Fibroblast of pulmonary artery (primary cell): Measurements from ENCODE around the gene RFTN2.
"Not testable (repeated sequence)": the region's sequence is repeated elsewhere in the genome, so short reads cannot be mapped to it uniquely, and the experiment has no call there.

Experiments used
- DNase-seq: peaks from one replicate; pipeline ENCODE4 v3.0.0-alpha.2; 2010; ENCODE audit warnings: low read depth
- H3K4me3 ChIP-seq: replicated peaks from 2 replicates; pipeline ENCODE4 v1.5.1; 2011; ENCODE audit warnings: low read depth, mild to moderate bottlenecking, control low read depth, low read length, moderate library complexity
- TF ChIP-seq, protein P1 (sequence below): IDR thresholded peaks from 2 replicates; pipeline ENCODE4 v1.5.1; 2011; ENCODE audit warnings: mild to moderate bottlenecking, control low read depth, low read length, inconsistent platforms; ENCODE audit errors: missing control alignments

The RFTN2 gene

GRCh38 chr2:197707316-197708213, 32.2 kb upstream of the RFTN2 start:
- peak overlapping the region; percentile 90 for H3K4me3 ChIP-seq
- TF ChIP-seq, protein P1, sequence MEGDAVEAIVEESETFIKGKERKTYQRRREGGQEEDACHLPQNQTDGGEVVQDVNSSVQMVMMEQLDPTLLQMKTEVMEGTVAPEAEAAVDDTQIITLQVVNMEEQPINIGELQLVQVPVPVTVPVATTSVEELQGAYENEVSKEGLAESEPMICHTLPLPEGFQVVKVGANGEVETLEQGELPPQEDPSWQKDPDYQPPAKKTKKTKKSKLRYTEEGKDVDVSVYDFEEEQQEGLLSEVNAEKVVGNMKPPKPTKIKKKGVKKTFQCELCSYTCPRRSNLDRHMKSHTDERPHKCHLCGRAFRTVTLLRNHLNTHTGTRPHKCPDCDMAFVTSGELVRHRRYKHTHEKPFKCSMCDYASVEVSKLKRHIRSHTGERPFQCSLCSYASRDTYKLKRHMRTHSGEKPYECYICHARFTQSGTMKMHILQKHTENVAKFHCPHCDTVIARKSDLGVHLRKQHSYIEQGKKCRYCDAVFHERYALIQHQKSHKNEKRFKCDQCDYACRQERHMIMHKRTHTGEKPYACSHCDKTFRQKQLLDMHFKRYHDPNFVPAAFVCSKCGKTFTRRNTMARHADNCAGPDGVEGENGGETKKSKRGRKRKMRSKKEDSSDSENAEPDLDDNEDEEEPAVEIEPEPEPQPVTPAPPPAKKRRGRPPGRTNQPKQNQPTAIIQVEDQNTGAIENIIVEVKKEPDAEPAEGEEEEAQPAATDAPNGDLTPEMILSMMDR = peak; percentile 72

GRCh38 chr2:197706839-197707207, 31.4 kb upstream of the RFTN2 start:
- DNase-seq = no peak
- TF ChIP-seq, protein P1 = no peak
- H3K4me3 ChIP-seq = peak overlapping the region; percentile 90

More at GRCh38 chr2:197707316-197708213, 32.2 kb upstream of the RFTN2 start:
- peak; percentile 76 for DNase-seq

- peak overlapping the region; percentile 90 for H3K4me3 ChIP-seq
- no peak for DNase-seq
- TF ChIP-seq, protein P1 = no peak
Measured at GRCh38 chr2:197705912-197706838, 30.8 kb upstream of the RFTN2 start.

- peak within 1 kb of the TSS; percentile 90 for H3K4me3 ChIP-seq
- TF ChIP-seq, protein P1 = no peak
- peak; percentile 93 for DNase-seq
Measured at GRCh38 chr2:197705121-197705911, 29.9 kb upstream of the RFTN2 start, which contains the start of gene MARS2. Gene MARS2, plus strand, starts transcription at chr2:197705369. Its CDS starts 37 bp downstream, at chr2:197705406.

GRCh38 chr2:197704434-197705120, 29.2 kb upstream of the RFTN2 start:
- no peak for DNase-seq
- peak overlapping the region; percentile 90 for H3K4me3 ChIP-seq
- TF ChIP-seq, protein P1 = no peak

- TF ChIP-seq, protein P1 = no peak
- no peak for DNase-seq
- H3K4me3 ChIP-seq = no peak overlapping the region
Measured at GRCh38 chr2:197700960-197701359, 25.6 kb upstream of the RFTN2 start.

DNA sequence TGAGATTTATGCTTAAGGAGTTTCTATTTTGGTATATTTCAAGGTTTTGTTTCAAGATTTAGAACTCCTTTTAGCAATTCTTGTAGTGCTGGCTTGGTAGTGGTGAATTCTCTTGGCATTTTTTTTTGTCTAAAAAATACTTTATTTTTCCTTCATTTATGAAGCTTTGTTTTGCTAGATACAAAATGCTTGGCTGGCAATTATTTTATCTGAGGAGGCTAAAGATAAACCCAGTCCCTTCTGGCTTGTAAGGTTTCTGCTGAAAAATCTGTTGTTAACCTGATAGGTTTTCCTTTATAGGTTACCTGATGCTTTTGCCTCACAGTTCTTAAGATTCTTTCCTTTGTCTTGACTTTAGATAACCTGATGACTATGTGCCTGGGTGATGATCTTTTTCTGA, 24.3 kb upstream of the RFTN2 start:
- DNase-seq, H3K4me3 ChIP-seq: not testable (repeated sequence)

- DNase-seq, H3K4me3 ChIP-seq: not testable (repeated sequence)
Measured at GRCh38 chr2:197696571-197696970, 21.2 kb upstream of the RFTN2 start.

DNA sequence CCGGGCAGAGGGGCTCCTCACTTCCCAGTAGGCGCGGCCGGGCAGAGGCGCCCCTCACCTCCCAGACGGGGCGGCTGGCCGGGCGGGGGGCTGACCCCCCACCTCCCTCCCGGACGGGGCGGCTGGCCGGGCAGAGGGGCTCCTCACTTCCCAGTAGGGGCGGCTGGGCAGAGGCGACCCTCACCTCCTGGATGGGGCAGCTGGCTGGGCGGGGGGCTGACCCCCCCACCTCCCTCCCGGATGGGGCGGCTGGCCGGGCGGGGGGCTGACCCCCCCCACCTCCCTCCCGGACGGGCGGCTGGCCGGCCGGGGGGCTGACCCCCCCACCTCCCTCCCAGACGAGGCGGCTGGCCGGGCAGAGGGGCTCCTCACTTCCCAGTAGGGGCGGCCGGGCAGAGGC, 20.6 kb upstream of the RFTN2 start:
- not testable (repeated sequence) for DNase-seq, H3K4me3 ChIP-seq
